Sigmoid colon (tissue), 7 donors: ENCODE data around the gene FAM50B. TPM values are rescaled to one million over a fixed set of nuclear protein-coding genes. Genes with fewer than 3 reads are reported as not detected.

Experiments used
- DNase-seq: peaks from one replicate; pipeline ENCODE4 v3.0.0-alpha.2; 2019
- H3K27ac ChIP-seq, 4 donors: fragments of 200-600 bp; sonication (generic); one replicate each; pipeline ENCODE4 v1.5.1; 2016 to 2019; ENCODE audit warnings: mild to moderate bottlenecking in 1 of 4
- H3K27me3 ChIP-seq, 3 donors: fragments of 200-600 bp; sonication (generic); one replicate each; pipeline ENCODE4 v1.5.1; 2019; ENCODE audit warnings: mild to moderate bottlenecking in 1 of 3
- H3K36me3 ChIP-seq, 4 donors: fragments of 200-600 bp; sonication (generic); one replicate each; pipeline ENCODE4 v1.5.1; 2016 to 2019
- H3K4me1 ChIP-seq, 4 donors: fragments of 200-600 bp; sonication (generic); one replicate each; pipeline ENCODE4 v1.5.1; 2017 to 2019
- H3K4me3 ChIP-seq, 4 donors: fragments of 200-600 bp; sonication (generic); one replicate each; pipeline ENCODE4 v1.5.1; 2017 to 2019; ENCODE audit warnings: mild to moderate bottlenecking in 2 of 4, moderate library complexity in 1 of 4
- H3K9me3 ChIP-seq, 4 donors: fragments of 200-600 bp in 3 of 4; sonication (generic) in 3 of 4; one replicate each; pipeline versions ENCODE4 v1.5.1 to v1.6.1; 2013 to 2019
- CTCF ChIP-seq, 4 experiments: fragments of 450-650 bp in 3 of 4; fragments of 200-600 bp in 1 of 4; IDR thresholded peaks; one replicate each; pipeline ENCODE4 v1.5.1; 2016 to 2019; ENCODE audit warnings: antibody characterized with exemption in 4 of 4, mild to moderate bottlenecking in 3 of 4, moderate library complexity in 2 of 4
- EP300 ChIP-seq, 4 donors: sonication (generic); formaldehyde crosslinking; IDR thresholded peaks; one replicate each; pipeline ENCODE4 v1.6.1; 2017; ENCODE audit warnings: antibody characterized with exemption in 4 of 4
- POLR2A ChIP-seq, 2 donors: fragments of 450-650 bp; IDR thresholded peaks; one replicate each; pipeline ENCODE4 v1.6.1; 2016; ENCODE audit warnings: antibody characterized with exemption in 2 of 2, mild to moderate bottlenecking in 2 of 2, moderate library complexity in 2 of 2
- POLR2AphosphoS5 ChIP-seq, 4 donors: sonication (generic); formaldehyde crosslinking; IDR thresholded peaks; one replicate each; pipeline ENCODE4 v1.6.1; 2017; ENCODE audit warnings: antibody characterized with exemption in 4 of 4
- WGBS, 2 donors: extraction: QIAGEN DNeasy Blood & Tissue Kit; methylation state at CpG; one replicate each; pipeline ENCODE4 v1.1.7; 2013; 5-methylcytosine and 5-hydroxymethylcytosine counted together
- intact Hi-C: fragments of 100-400 bp; cut with DNase I; formaldehyde crosslinking; loops from one replicate; pipeline ENCODE4 v1.15.1; 2023
- polyA plus RNA-seq, 3 donors: library from polyadenylated mRNA; stranded (reverse); fragments of 200-250 nt; gene quantifications; one replicate each; pipeline ENCODE4 v1.2.3, GENCODE V29; 2013
- total RNA-seq, 4 donors: library from RNA; depleted of rRNA; stranded (reverse); fragments of >200 nt; gene quantifications; one replicate each; pipeline ENCODE4 v1.1.0, GENCODE V29; 2016
- donor health status: healthy with polysubstance abuse.
- donor health status: Bipolar disorder and iron deficiency.
- donor health status: healthy.

Gene FAM50B
- total and polyA plus RNA-seq, 7 donors: 2.5 to 16.1 (median 9.6) TPM

- no peak overlapping the region for H3K27ac ChIP-seq
- 60 to 86% methylated on average over 3 of the region's 3 CpGs for WGBS, 2 donors
These were observed 20.1 kb downstream of the FAM50B start for GRCh38 chr6:3869284-3869631.

GRCh38 chr6:3869632-3870527 is 20.7 kb downstream of the FAM50B start:
- Histone ChIP-seq H3K4me3 (no peak overlapping the region), H3K9me3 (no peaks in the 10 kb centered on the region), H3K36me3 (no peaks in the 10 kb centered on the region), H3K27ac (no peak overlapping the region), H3K27me3 (no peaks in the 10 kb centered on the region), H3K4me1 (no peaks in the 10 kb centered on the region)
- TF ChIP-seq CTCF (IDR thresholded peaks at IDR 0.05) (no peak), POLR2A (IDR thresholded peaks at IDR 0.05) (no peak), POLR2AphosphoS5 (IDR thresholded peaks at IDR 0.05) (no peak), EP300 (IDR thresholded peaks at IDR 0.05) (no peak)
- intact Hi-C loops: no loop called here
- DNase-seq: no peak
- WGBS, 2 donors: 36 to 67% methylated on average over 16 of the region's 16 CpGs

More at GRCh38 chr6:3869284-3869631, 20.1 kb downstream of the FAM50B start:
- Histone ChIP-seq H3K27me3 (no peaks in the 10 kb centered on the region), H3K4me3 (no peak overlapping the region), H3K9me3 (no peaks in the 10 kb centered on the region), H3K36me3 (no peaks in the 10 kb centered on the region), H3K4me1 (no peaks in the 10 kb centered on the region)
- DNase-seq: no peak
- TF ChIP-seq EP300 (IDR thresholded peaks at IDR 0.05) (no peak), CTCF (IDR thresholded peaks at IDR 0.05) (no peak), POLR2AphosphoS5 (IDR thresholded peaks at IDR 0.05) (no peak), POLR2A (IDR thresholded peaks at IDR 0.05) (no peak)
- intact Hi-C loops: no loop called here

- no peak for DNase-seq
- Histone ChIP-seq H3K4me3 (no peak overlapping the region), H3K27me3 (no peaks in the 10 kb centered on the region), H3K9me3 (no peaks in the 10 kb centered on the region), H3K27ac (no peak overlapping the region), H3K4me1 (no peaks in the 10 kb centered on the region), H3K36me3 (no peaks in the 10 kb centered on the region)
- WGBS, 2 donors: 79 to 90% methylated on average over 5 of the region's 5 CpGs
- TF ChIP-seq POLR2A (IDR thresholded peaks at IDR 0.05) (no peak), EP300 (IDR thresholded peaks at IDR 0.05) (no peak), POLR2AphosphoS5 (IDR thresholded peaks at IDR 0.05) (no peak), CTCF (IDR thresholded peaks at IDR 0.05) (no peak)
- intact Hi-C loops: no loop called here
These were observed 21.4 kb downstream of the FAM50B start for GRCh38 chr6:3870528-3870925.

GRCh38 chr6:3871515-3871914 is 22.3 kb downstream of the FAM50B start:
- no peak for DNase-seq
- Histone ChIP-seq H3K4me3 (no peak overlapping the region), H3K27me3 (no peaks in the 10 kb centered on the region), H3K36me3 (no peaks in the 10 kb centered on the region), H3K4me1 (no peaks in the 10 kb centered on the region), H3K9me3 (no peaks in the 10 kb centered on the region), H3K27ac (no peak overlapping the region)
- no peak for TF ChIP-seq POLR2AphosphoS5 (IDR thresholded peaks at IDR 0.05)
- no peak for TF ChIP-seq EP300 (IDR thresholded peaks at IDR 0.05)
- no peak for TF ChIP-seq POLR2A (IDR thresholded peaks at IDR 0.05)
- TF ChIP-seq CTCF (IDR thresholded peaks at IDR 0.05): no peak
- intact Hi-C loops: no loop called here
- WGBS, 2 donors: 87 to 90% methylated on average over 4 of the region's 4 CpGs
